Measurements from ENCODE around the gene STPG2. TPM values are rescaled to one million over a fixed set of nuclear protein-coding genes. Genes with fewer than 3 reads are reported as not detected.

The STPG2 gene
- total RNA-seq, 1 experiment from 2014 or later = 0.20 TPM

GRCh38 chr4:97691111-97691605 lies 452.1 kb downstream of the STPG2 start:
- H4K8ac ChIP-seq (replicated peaks; ENCODE audit: insufficient read length, low read depth, low read length) = no peak overlapping the region
- Mint-ChIP-seq H3K36me3 (ENCODE audit: insufficient read depth in 1 of 3, low read depth in 3 of 3) (peaks cover 1 to 10% (median 6%) of the 10 kb centered on the region in 3 experiments; a peak in 5 of 7 replicates), H3K27me3 (ENCODE audit: low read depth) (no peaks in the 10 kb centered on the region), H3K27ac (no peak overlapping the region), H3K4me3 (no peak overlapping the region), H3K4me1 (no peaks in the 10 kb centered on the region), H3K9me3 (peaks cover 12 to 28% of the 10 kb centered on the region in 2 experiments)
- H3K79me2 ChIP-seq (ENCODE audit: insufficient read depth, low read length) = no peaks in the 10 kb centered on the region
- H3K14ac ChIP-seq (ENCODE audit: insufficient read depth, low read length) = no peak overlapping the region
- DNase-seq = no peak
- no peak overlapping the region for H2BK120ac ChIP-seq (ENCODE audit: low read depth, low read length, poor library complexity, severe bottlenecking)
- no peak overlapping the region for H2BK12ac ChIP-seq (ENCODE audit: insufficient read length, low read depth, low read length)
- H3K9me3 ChIP-seq (ENCODE audit: control insufficient read depth, low read depth, low read length) = no peaks in the 10 kb centered on the region
- H3K27me3 ChIP-seq (ENCODE audit: insufficient read depth, low read length) = no peaks in the 10 kb centered on the region
- no peak overlapping the region for H3T11ph ChIP-seq (ENCODE audit: low read length)
- no peak overlapping the region for H2AK5ac ChIP-seq (ENCODE audit: insufficient read length, low read length)
- H4K5ac ChIP-seq (ENCODE audit: insufficient read length, low read depth, low read length) = no peak overlapping the region
- H3K56ac ChIP-seq (ENCODE audit: insufficient read length, low read depth, low read length) = no peak overlapping the region
- TF ChIP-seq CTCF (conservative IDR thresholded peaks at IDR 0.05) = no peak
- no peak overlapping the region for H2BK15ac ChIP-seq (ENCODE audit: low read depth, low read length)
- H3K9ac ChIP-seq (ENCODE audit: extremely low read depth, insufficient read length, low read length) = no peak overlapping the region
- no peak overlapping the region for H2AFZ ChIP-seq (ENCODE audit: low read length)
- no peak overlapping the region for H3K18ac ChIP-seq (ENCODE audit: insufficient read length, low read depth, low read length)
- no peaks in the 10 kb centered on the region for H4K20me1 ChIP-seq (ENCODE audit: control insufficient read depth, insufficient read depth, insufficient read length)
- H3K27ac ChIP-seq (ENCODE audit: insufficient read length, low read depth, low read length) = no peak overlapping the region
- no peak overlapping the region for H2BK5ac ChIP-seq (ENCODE audit: insufficient read length, low read length)
- WGBS (ENCODE audit: extremely low coverage, insufficient read length, low lambda C conversion rate) = no CpG with 5 or more reads among the region's 3 CpGs
- no peaks in the 10 kb centered on the region for H3K79me1 ChIP-seq (ENCODE audit: insufficient read depth, low read depth, low read length, poor library complexity, severe bottlenecking)
- H3K23ac ChIP-seq (ENCODE audit: insufficient read length, low read depth, low read length) = no peak overlapping the region
- no peaks in the 10 kb centered on the region for H3K4me1 ChIP-seq (ENCODE audit: insufficient read depth, low read length)
- H4K91ac ChIP-seq (ENCODE audit: insufficient read length, low read depth, low read length) = no peak overlapping the region
- no peak overlapping the region for H3K4ac ChIP-seq (ENCODE audit: low read depth, low read length)
- no peak overlapping the region for H2BK20ac ChIP-seq (ENCODE audit: low read depth, low read length, poor library complexity, severe bottlenecking)
- H3K23me2 ChIP-seq (ENCODE audit: insufficient read length, low read depth, low read length, poor library complexity, severe bottlenecking) = no peaks in the 10 kb centered on the region
- H3K4me2 ChIP-seq (ENCODE audit: insufficient read depth, insufficient read length, low read length) = no peak overlapping the region

Data from H9 (cell line).